ENCODE data around the gene SLC2A8.

SLC2A8 gene

GRCh38 chr9:127450830-127451607 lies 54.0 kb downstream of the SLC2A8 start, which contains the start of the genes LRSAM1 and RPL12:
Gene LRSAM1 (plus strand): TSS chr9:127451510. CDS start chr9:127454528, 3,018 bp downstream.
Gene RPL12 (minus strand): TSS chr9:127451406. CDS start chr9:127451317, 89 bp downstream.
- Histone ChIP-seq H3K9me2 (ENCODE audit: low read depth, low read length) (no peaks in the 10 kb centered on the region), H3K4me2 (ENCODE audit: low read length) (peak within 1 kb of the TSS; percentile 95), H4K20me1 (ENCODE audit: insufficient read depth, low read length) (no peaks in the 10 kb centered on the region), H2AFZ (ENCODE audit: low read length) (peak within 1 kb of the TSS; percentile 15; the same call in 1 of the 2 replicates), H3K4me1 (ENCODE audit: insufficient read depth, low read length, severe bottlenecking) (peaks cover 35% of the 10 kb centered on the region), H3K27me3 (ENCODE audit: insufficient read depth, low read length) (no peaks in the 10 kb centered on the region), H3K36me3 (ENCODE audit: insufficient read depth, low read length) (peaks cover 50% of the 10 kb centered on the region), H3K9ac (ENCODE audit: low read length) (peak within 1 kb of the TSS; percentile 88), H3K79me2 (ENCODE audit: insufficient read depth, low read length) (peaks cover 15% of the 10 kb centered on the region), H3K4me3 (ENCODE audit: low read depth, low read length, poor library complexity, severe bottlenecking) (peak within 1 kb of the TSS; percentile 72), H3F3A (ENCODE audit: insufficient read depth, low read length) (peaks cover 13% of the 10 kb centered on the region), H3K9me3 (ENCODE audit: low read length) (peaks cover 18% of the 10 kb centered on the region), H3K27ac (ENCODE audit: low read depth, low read length, poor library complexity, severe bottlenecking) (peak within 1 kb of the TSS; percentile 78)
- TF ChIP-seq CTCF (IDR thresholded peaks at IDR 0.05; ENCODE audit: low read length) (no peak; the same call in 1 of the 2 replicates), EZH2 (IDR thresholded peaks at IDR 0.05; ENCODE audit: borderline replicate concordance, low read length) (no peak)

- Histone ChIP-seq H4K20me1 (ENCODE audit: insufficient read depth, low read length) (no peaks in the 10 kb centered on the region), H3K4me1 (ENCODE audit: insufficient read depth, low read length, severe bottlenecking) (peaks cover 37% of the 10 kb centered on the region), H3K4me2 (ENCODE audit: low read length) (peak overlapping the region; percentile 87), H3K9me2 (ENCODE audit: low read depth, low read length) (no peaks in the 10 kb centered on the region), H3K27me3 (ENCODE audit: insufficient read depth, low read length) (no peaks in the 10 kb centered on the region), H3F3A (ENCODE audit: insufficient read depth, low read length) (peaks cover 8% of the 10 kb centered on the region; the same call in 1 of the 2 replicates), H3K4me3 (ENCODE audit: low read depth, low read length, poor library complexity, severe bottlenecking) (peak overlapping the region; percentile 72), H2AFZ (ENCODE audit: low read length) (peak overlapping the region; percentile 15; the same call in 1 of the 2 replicates), H3K9me3 (ENCODE audit: low read length) (peaks cover 13% of the 10 kb centered on the region), H3K27ac (ENCODE audit: low read depth, low read length, poor library complexity, severe bottlenecking) (peak overlapping the region; percentile 37), H3K79me2 (ENCODE audit: insufficient read depth, low read length) (peaks cover 15% of the 10 kb centered on the region), H3K36me3 (ENCODE audit: insufficient read depth, low read length) (peaks cover 44% of the 10 kb centered on the region), H3K9ac (ENCODE audit: low read length) (peak overlapping the region; percentile 88)
- no peak for TF ChIP-seq CTCF (IDR thresholded peaks at IDR 0.05; ENCODE audit: low read length)
- TF ChIP-seq EZH2 (IDR thresholded peaks at IDR 0.05; ENCODE audit: borderline replicate concordance, low read length), result no peak
These were observed 54.6 kb downstream of the SLC2A8 start for GRCh38 chr9:127451608-127451857.

GRCh38 chr9:127451858-127452656 lies 55.1 kb downstream of the SLC2A8 start:
- Histone ChIP-seq H3K79me2 (ENCODE audit: insufficient read depth, low read length) (peaks cover 15% of the 10 kb centered on the region), H3K4me3 (ENCODE audit: low read depth, low read length, poor library complexity, severe bottlenecking) (peak overlapping the region; percentile 72), H3K4me2 (ENCODE audit: low read length) (peak overlapping the region; percentile 87), H3K36me3 (ENCODE audit: insufficient read depth, low read length) (peaks cover 42% of the 10 kb centered on the region), H4K20me1 (ENCODE audit: insufficient read depth, low read length) (no peaks in the 10 kb centered on the region), H3K4me1 (ENCODE audit: insufficient read depth, low read length, severe bottlenecking) (peaks cover 37% of the 10 kb centered on the region), H3K9me3 (ENCODE audit: low read length) (peaks cover 11% of the 10 kb centered on the region; the same call in 1 of the 2 replicates), H3K9ac (ENCODE audit: low read length) (peak overlapping the region; percentile 88), H3K27ac (ENCODE audit: low read depth, low read length, poor library complexity, severe bottlenecking) (peak overlapping the region; percentile 37), H3K27me3 (ENCODE audit: insufficient read depth, low read length) (no peaks in the 10 kb centered on the region), H3K9me2 (ENCODE audit: low read depth, low read length) (no peaks in the 10 kb centered on the region), H3F3A (ENCODE audit: insufficient read depth, low read length) (peaks cover 5% of the 10 kb centered on the region; the same call in 1 of the 2 replicates), H2AFZ (ENCODE audit: low read length) (peak overlapping the region; percentile 15; the same call in 1 of the 2 replicates)
- no peak for TF ChIP-seq EZH2 (IDR thresholded peaks at IDR 0.05; ENCODE audit: borderline replicate concordance, low read length)
- peak; percentile 4; the same call in 1 of the 2 replicates for TF ChIP-seq CTCF (IDR thresholded peaks at IDR 0.05; ENCODE audit: low read length)
